Measurements from ENCODE around the gene SET.

DNA sequence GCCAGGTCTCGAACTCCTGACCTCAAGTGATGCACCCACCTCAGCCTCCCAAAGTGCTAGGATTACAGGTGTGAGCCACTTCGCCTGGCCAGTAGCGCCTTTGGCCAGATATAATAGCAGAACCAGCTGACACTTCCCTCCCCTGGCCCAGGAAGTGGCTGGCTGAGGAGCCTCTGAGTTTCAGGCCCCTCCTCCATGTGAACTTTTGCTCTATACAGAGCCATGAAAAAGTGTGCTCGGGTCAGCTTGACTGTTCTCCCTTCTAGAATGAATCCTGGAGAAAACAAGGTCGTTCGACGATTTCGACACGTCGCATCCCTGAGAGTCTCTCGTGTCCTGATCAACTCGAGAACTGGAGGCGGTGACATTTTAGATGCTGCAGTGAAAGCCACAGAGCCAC is 43.6 kb downstream of the SET start:
- TF ChIP-seq FOXM1 (IDR thresholded peaks at IDR 0.05; ENCODE audit: borderline replicate concordance, low read depth) = no peak
- no peak for TF ChIP-seq CEBPB (IDR thresholded peaks at IDR 0.05)
- TF ChIP-seq EP300 (IDR thresholded peaks at IDR 0.05; ENCODE audit: borderline replicate concordance) = no peak
- no peak for TF ChIP-seq TAF1 (IDR thresholded peaks at IDR 0.05; ENCODE audit: low read depth)
- no peak for TF ChIP-seq MAX (IDR thresholded peaks at IDR 0.05)
- no peak for TF ChIP-seq RAD21 (IDR thresholded peaks at IDR 0.05; ENCODE audit: low read depth)
- TF ChIP-seq YY1 (IDR thresholded peaks at IDR 0.05; ENCODE audit: low read depth) = no peak
- no peak for TF ChIP-seq EGR1 (IDR thresholded peaks at IDR 0.05)
- no peak for TF ChIP-seq NFIC (IDR thresholded peaks at IDR 0.05)
- no peak for TF ChIP-seq TEAD4 (IDR thresholded peaks at IDR 0.05)
- TF ChIP-seq TCF12 (IDR thresholded peaks at IDR 0.05; ENCODE audit: low read depth) = no peak
